ENCODE data around the gene CDH4.

DNA sequence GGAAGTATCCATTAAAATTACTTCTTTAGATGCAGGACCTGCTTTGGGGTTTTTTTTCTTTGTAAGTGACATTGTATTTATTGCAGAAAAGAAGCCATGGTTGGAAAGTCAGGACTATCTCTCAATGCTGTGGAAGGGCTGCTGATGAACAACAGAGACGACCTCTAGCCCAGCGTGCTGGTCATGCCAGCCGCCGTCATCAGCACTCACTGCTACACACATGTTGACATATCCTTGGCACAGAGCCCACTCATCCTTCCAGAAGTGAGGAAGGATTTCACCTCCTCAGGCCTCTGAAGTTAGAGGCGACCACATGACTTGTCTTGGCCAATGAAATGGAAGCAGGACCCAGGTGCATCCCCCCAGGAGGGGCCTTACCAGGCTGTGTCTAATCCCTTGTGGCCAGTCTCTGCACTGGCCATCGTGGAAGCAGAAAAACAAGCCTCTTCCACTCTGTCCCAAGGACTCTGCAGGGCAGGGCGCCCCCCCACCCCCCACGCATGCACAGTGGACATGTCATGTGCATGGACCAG lies 470.2 kb downstream of the CDH4 start:
- TF ChIP-seq SMC3 (IDR thresholded peaks at IDR 0.05; ENCODE audit: low read depth, low read length) (no peak), MXI1 (IDR thresholded peaks at IDR 0.05; ENCODE audit: borderline replicate concordance, low read depth, low read length) (no peak), CHD1 (IDR thresholded peaks at IDR 0.05; ENCODE audit: low read depth, low read length) (no peak), POLR2A (IDR thresholded peaks at IDR 0.05; ENCODE audit: low read depth, low read length) (no peak), CEBPB (IDR thresholded peaks at IDR 0.05; ENCODE audit: low read depth, low read length) (no peak), RAD21 (IDR thresholded peaks at IDR 0.05; ENCODE audit: low read length) (no peak), RCOR1 (IDR thresholded peaks at IDR 0.05; ENCODE audit: insufficient replicate concordance, low read length) (no peak), RFX5 (IDR thresholded peaks at IDR 0.05; ENCODE audit: low read depth, low read length) (no peak), MAFK (IDR thresholded peaks at IDR 0.05; ENCODE audit: low read depth, low read length) (no peak), NFE2L2 (IDR thresholded peaks at IDR 0.05; ENCODE audit: low read depth, low read length) (no peak)
- TF ChIP-seq, protein P1, sequence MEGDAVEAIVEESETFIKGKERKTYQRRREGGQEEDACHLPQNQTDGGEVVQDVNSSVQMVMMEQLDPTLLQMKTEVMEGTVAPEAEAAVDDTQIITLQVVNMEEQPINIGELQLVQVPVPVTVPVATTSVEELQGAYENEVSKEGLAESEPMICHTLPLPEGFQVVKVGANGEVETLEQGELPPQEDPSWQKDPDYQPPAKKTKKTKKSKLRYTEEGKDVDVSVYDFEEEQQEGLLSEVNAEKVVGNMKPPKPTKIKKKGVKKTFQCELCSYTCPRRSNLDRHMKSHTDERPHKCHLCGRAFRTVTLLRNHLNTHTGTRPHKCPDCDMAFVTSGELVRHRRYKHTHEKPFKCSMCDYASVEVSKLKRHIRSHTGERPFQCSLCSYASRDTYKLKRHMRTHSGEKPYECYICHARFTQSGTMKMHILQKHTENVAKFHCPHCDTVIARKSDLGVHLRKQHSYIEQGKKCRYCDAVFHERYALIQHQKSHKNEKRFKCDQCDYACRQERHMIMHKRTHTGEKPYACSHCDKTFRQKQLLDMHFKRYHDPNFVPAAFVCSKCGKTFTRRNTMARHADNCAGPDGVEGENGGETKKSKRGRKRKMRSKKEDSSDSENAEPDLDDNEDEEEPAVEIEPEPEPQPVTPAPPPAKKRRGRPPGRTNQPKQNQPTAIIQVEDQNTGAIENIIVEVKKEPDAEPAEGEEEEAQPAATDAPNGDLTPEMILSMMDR (conservative IDR thresholded peaks at IDR 0.05; ENCODE audit: low read depth, low read length): no peak
- TF ChIP-seq, protein P2, sequence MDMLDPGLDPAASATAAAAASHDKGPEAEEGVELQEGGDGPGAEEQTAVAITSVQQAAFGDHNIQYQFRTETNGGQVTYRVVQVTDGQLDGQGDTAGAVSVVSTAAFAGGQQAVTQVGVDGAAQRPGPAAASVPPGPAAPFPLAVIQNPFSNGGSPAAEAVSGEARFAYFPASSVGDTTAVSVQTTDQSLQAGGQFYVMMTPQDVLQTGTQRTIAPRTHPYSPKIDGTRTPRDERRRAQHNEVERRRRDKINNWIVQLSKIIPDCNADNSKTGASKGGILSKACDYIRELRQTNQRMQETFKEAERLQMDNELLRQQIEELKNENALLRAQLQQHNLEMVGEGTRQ (IDR thresholded peaks at IDR 0.05; ENCODE audit: low read depth, low read length): no peak

All from IMR-90 (cell line).